LNCAP (cell line): ENCODE measurements around the gene BICD1.

Source experiments
- CTCF ChIP-seq: fragments of 450-650 bp; IDR thresholded peaks from 2 replicates; pipeline ENCODE4 v1.5.1; 2017; ENCODE audit warnings: mild to moderate bottlenecking

Gene BICD1

GRCh38 chr12:32254260-32254956, 147.8 kb downstream of the BICD1 start:
- no peak for TF ChIP-seq CTCF

GRCh38 chr12:32255588-32255987, 148.9 kb downstream of the BICD1 start:
- TF ChIP-seq CTCF: no peak

DNA sequence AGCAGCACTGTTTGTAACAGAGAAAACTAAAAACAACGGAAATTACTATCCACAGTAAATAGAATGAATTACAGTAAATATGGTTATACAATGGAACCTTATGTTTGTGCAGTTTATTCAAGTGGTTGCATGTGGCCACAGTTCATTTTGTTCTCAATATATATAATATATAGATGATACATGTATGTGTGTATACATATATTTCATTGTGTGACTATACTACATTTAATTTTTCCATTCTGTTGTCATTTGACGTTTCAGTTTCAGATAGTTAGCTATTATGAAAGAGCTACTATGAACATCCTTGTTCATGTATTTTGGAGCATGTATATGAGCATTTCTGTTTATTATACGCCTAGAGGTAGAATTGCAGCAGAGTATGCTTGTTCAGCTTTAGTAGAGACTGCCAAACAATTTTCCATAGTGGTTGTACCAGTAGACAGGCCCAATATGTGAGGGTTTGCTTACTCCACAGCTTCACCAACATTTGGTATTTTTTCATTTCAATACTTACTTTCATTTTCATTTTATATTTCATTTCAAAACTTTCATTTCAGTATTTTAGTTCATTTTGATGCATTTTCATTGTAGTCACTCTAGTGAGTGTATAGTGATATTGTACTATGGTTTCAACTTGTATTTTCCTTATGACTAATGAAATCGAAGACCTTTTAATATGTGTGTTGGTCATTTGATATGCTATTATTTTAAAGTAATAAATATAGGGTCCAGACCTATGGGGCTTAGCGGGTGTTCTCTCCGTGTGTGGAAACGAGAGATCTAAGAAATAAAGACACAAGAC, 151.2 kb downstream of the BICD1 start:
- TF ChIP-seq CTCF: no peak

GRCh38 chr12:32260696-32261095, 154.0 kb downstream of the BICD1 start:
- no peak for TF ChIP-seq CTCF

GRCh38 chr12:32261638-32262037, 155.0 kb downstream of the BICD1 start:
- no peak for TF ChIP-seq CTCF

- no peak for TF ChIP-seq CTCF
Observed at GRCh38 chr12:32264961-32265360, 158.3 kb downstream of the BICD1 start.

- TF ChIP-seq CTCF: no peak
Observed at GRCh38 chr12:32265456-32265855, 158.8 kb downstream of the BICD1 start.
